ENCODE measurements around the gene RMDN2. TPM values are rescaled to one million over a fixed set of nuclear protein-coding genes. Genes with fewer than 3 reads are reported as not detected.

The RMDN2 gene
- total RNA-seq, 4 donors from 2014 or later: 12.5 to 19.2 (median 14.3) TPM

DNA sequence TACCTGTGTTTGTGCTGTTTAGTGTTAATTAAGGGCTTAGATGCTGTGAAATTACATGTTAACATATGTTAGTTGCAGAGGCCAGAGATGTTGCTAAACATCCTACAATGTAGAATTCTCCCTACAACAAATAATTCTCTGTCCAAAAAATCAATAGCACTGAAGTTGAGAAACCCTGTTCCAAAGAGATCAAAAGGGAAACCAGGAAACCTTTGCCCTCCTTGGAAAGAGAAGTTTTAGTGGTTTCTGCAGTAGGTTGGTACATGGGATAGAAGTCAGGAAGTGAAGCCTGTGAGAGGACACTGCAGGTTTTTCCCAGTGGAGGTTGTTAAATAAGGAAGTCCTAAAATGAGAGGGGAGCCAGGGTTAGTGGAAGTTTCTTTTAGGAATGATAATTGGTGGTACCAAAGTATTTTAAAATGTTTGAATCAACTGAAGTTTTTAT lies 6.3 kb upstream of the RMDN2 start:
- H3K9me3 ChIP-seq: no peaks in the 10 kb centered on the region
- no peak for TF ChIP-seq POLR2A (IDR thresholded peaks at IDR 0.05)
- no peak for TF ChIP-seq CTCF (IDR thresholded peaks at IDR 0.05)

GRCh38 chr2:37919631-37920032 lies 5.5 kb upstream of the RMDN2 start:
- Histone ChIP-seq H3K36me3 (no peaks in the 10 kb centered on the region), H3K4me3 (no peak overlapping the region), H3K27ac (no peak overlapping the region), H3K27me3 (no peaks in the 10 kb centered on the region), H3K4me1 (peaks cover 0 to 4% of the 10 kb centered on the region in 2 donors), H3K9me3 (no peaks in the 10 kb centered on the region)
- intact Hi-C loops (cut with DNase I; ENCODE audit: low total_unique reads): no loop called here
- no peak for DNase-seq
- TF ChIP-seq CTCF (IDR thresholded peaks at IDR 0.05) (no peak), POLR2A (IDR thresholded peaks at IDR 0.05) (no peak)

More for the DNA sequence above, 6.3 kb upstream of the RMDN2 start:
- intact Hi-C loops (cut with DNase I; ENCODE audit: low total_unique reads): no loop called here
- no peak overlapping the region for H3K4me3 ChIP-seq
- H3K27me3 ChIP-seq: no peaks in the 10 kb centered on the region
- no peaks in the 10 kb centered on the region for H3K36me3 ChIP-seq
- H3K27ac ChIP-seq: no peak overlapping the region
- peaks cover 0 to 4% of the 10 kb centered on the region in 2 donors for H3K4me1 ChIP-seq
- DNase-seq: no peak

DNA sequence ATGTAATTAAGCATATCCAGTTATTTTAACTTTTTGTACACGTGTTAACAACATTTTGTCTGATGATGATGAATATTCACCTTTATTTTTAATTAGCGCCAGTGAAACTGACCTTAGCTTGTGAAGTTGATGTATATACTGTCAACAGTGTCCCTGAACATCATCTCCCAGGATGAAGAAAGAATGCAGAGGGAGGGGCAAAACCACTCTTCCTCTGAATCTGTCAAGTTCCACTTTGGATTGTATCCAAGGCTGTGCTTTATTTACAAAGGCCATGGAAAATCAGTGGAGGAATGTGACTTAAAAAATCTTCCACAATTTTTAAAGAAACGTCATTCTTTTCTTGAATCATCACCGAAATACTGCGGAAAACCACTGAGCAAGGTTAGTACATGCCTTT lies 4.5 kb upstream of the RMDN2 start:
- intact Hi-C loops (cut with DNase I; ENCODE audit: low total_unique reads): no loop called here
- H3K4me1 ChIP-seq: peaks cover 0 to 4% of the 10 kb centered on the region in 2 donors
- no peak for DNase-seq
- no peak for TF ChIP-seq CTCF (IDR thresholded peaks at IDR 0.05)
- TF ChIP-seq POLR2A (IDR thresholded peaks at IDR 0.05): no peak
- no peak overlapping the region for H3K4me3 ChIP-seq
- H3K27ac ChIP-seq: no peak overlapping the region
- no peaks in the 10 kb centered on the region for H3K27me3 ChIP-seq
- H3K36me3 ChIP-seq: no peaks in the 10 kb centered on the region
- H3K9me3 ChIP-seq: no peaks in the 10 kb centered on the region

- TF ChIP-seq POLR2A (IDR thresholded peaks at IDR 0.05) (no peak), CTCF (IDR thresholded peaks at IDR 0.05) (no peak)
- H3K4me1 ChIP-seq: peaks cover 0 to 4% of the 10 kb centered on the region in 2 donors
- DNase-seq: no peak
Measured at GRCh38 chr2:37921781-37922180, 3.3 kb upstream of the RMDN2 start.

GRCh38 chr2:37923308-37924055 lies 1.6 kb upstream of the RMDN2 start:
- no peaks in the 10 kb centered on the region for H3K36me3 ChIP-seq
- intact Hi-C loops (cut with DNase I; ENCODE audit: low total_unique reads): no loop called here
- H3K27ac ChIP-seq: no peak overlapping the region
- no peak overlapping the region for H3K4me3 ChIP-seq
- TF ChIP-seq CTCF (IDR thresholded peaks at IDR 0.05) (no peak), POLR2A (IDR thresholded peaks at IDR 0.05) (no peak)
- no peaks in the 10 kb centered on the region for H3K9me3 ChIP-seq
- DNase-seq: no peak
- no peaks in the 10 kb centered on the region for H3K4me1 ChIP-seq
- H3K27me3 ChIP-seq: no peaks in the 10 kb centered on the region

More at GRCh38 chr2:37921781-37922180, 3.3 kb upstream of the RMDN2 start:
- H3K27me3 ChIP-seq: no peaks in the 10 kb centered on the region
- intact Hi-C loops (cut with DNase I; ENCODE audit: low total_unique reads): no loop called here
- H3K9me3 ChIP-seq: no peaks in the 10 kb centered on the region
- no peaks in the 10 kb centered on the region for H3K36me3 ChIP-seq
- no peak overlapping the region for H3K4me3 ChIP-seq
- H3K27ac ChIP-seq: no peak overlapping the region

Measured in uterus (tissue), 4 donors.